WTC11 (cell line): ENCODE results near the gene TAS2R39. TPM values are rescaled to one million over a fixed set of nuclear protein-coding genes. Genes with fewer than 3 reads are reported as not detected.

Experiments
- ATAC-seq: fragments of 200-7000 bp; cut with Tn5 transposase; 2 replicates; pipeline ENCODE4 v1.10.0; 2021; ENCODE audit warnings: mild to moderate bottlenecking, moderate library complexity
- CTCF ChIA-PET: fragments of 300-600 bp; sonication (Branson Sonifier 250); formaldehyde crosslinking; loops from one replicate; lab custom pipeline; 2021; ENCODE audit warnings: antibody characterized with exemption; lab: Charles Lee
- POLR2A ChIA-PET: fragments of 350-600 bp; sonication (Branson Sonifier 250); formaldehyde crosslinking; loops from one replicate; lab custom pipeline; 2021; ENCODE audit warnings: antibody characterized with exemption; lab: Charles Lee
- DNase-seq: peaks from one replicate; pipeline ENCODE4 v3.0.0; 2021; ENCODE audit warnings: low spot score
- H3K27ac Mint-ChIP-seq: 2 replicates; pipeline ENCODE4 v1.8.0; 2021; ENCODE audit warnings: mixed read lengths
- H3K27me3 Mint-ChIP-seq: 2 replicates; pipeline ENCODE4 v1.8.0; 2021; ENCODE audit warnings: low read depth, mild to moderate bottlenecking, moderate library complexity, mixed read lengths
- H3K36me3 Mint-ChIP-seq: 2 replicates; pipeline ENCODE4 v1.8.0; 2021; ENCODE audit warnings: mixed read lengths
- H3K4me1 Mint-ChIP-seq: 2 replicates; pipeline ENCODE4 v1.8.0; 2022; ENCODE audit warnings: mixed read lengths
- H3K4me3 Mint-ChIP-seq: 2 replicates; pipeline ENCODE4 v1.8.0; 2021; ENCODE audit warnings: mild to moderate bottlenecking, moderate library complexity, mixed read lengths
- H3K9me3 Mint-ChIP-seq: 2 replicates; pipeline ENCODE4 v1.8.0; 2021; ENCODE audit warnings: mixed read lengths
- CBFB ChIP-seq: sonication (generic); formaldehyde crosslinking; IDR thresholded peaks from 2 replicates; pipeline ENCODE4 v1.8.1; 2022; ENCODE audit warnings: mild to moderate bottlenecking, low read depth, missing genetic modification reagents
- CREM ChIP-seq: sonication (generic); formaldehyde crosslinking; IDR thresholded peaks from 2 replicates; pipeline ENCODE4 v1.8.1; 2022; ENCODE audit warnings: mild to moderate bottlenecking, missing genetic modification reagents, moderate library complexity
- FOXJ3 ChIP-seq: sonication (generic); formaldehyde crosslinking; IDR thresholded peaks from 2 replicates; pipeline ENCODE4 v1.9.0; 2021; ENCODE audit warnings: missing genetic modification reagents, mild to moderate bottlenecking, borderline replicate concordance
- FOXP4 ChIP-seq: sonication (generic); formaldehyde crosslinking; IDR thresholded peaks from 2 replicates; pipeline ENCODE4 v1.8.0; 2022; ENCODE audit warnings: mild to moderate bottlenecking, missing genetic modification reagents
- GABPB1 ChIP-seq: sonication (generic); formaldehyde crosslinking; IDR thresholded peaks from 2 replicates; pipeline ENCODE4 v1.8.1; 2023; ENCODE audit warnings: mild to moderate bottlenecking, missing genetic modification reagents
- HMGA2 ChIP-seq: fragments of 250-450 bp; sonication (Bioruptor Pico); IDR thresholded peaks from 2 replicates; pipeline ENCODE4 v1.4.0; 2021; ENCODE audit warnings: mild to moderate bottlenecking, moderate library complexity
- MAX ChIP-seq: sonication (generic); formaldehyde crosslinking; IDR thresholded peaks from 2 replicates; pipeline ENCODE4 v1.8.0; 2022; ENCODE audit warnings: mild to moderate bottlenecking, missing genetic modification reagents
- MXD4 ChIP-seq: fragments of 250-450 bp; sonication (Bioruptor Pico); IDR thresholded peaks from 2 replicates; pipeline ENCODE4 v1.8.0; 2021; ENCODE audit warnings: mild to moderate bottlenecking, moderate library complexity, borderline replicate concordance
- MYBL2 ChIP-seq: sonication (generic); formaldehyde crosslinking; IDR thresholded peaks from 2 replicates; pipeline ENCODE4 v1.8.1; 2023; ENCODE audit warnings: mild to moderate bottlenecking, moderate library complexity, missing genetic modification reagents
- NFATC4 ChIP-seq: fragments of 250-450 bp; sonication (Bioruptor Pico); IDR thresholded peaks from 2 replicates; pipeline ENCODE4 v1.9.0; 2021; ENCODE audit warnings: mild to moderate bottlenecking
- RORB ChIP-seq: fragments of 250-450 bp; sonication (Bioruptor Pico); IDR thresholded peaks from 2 replicates; pipeline ENCODE4 v1.9.0; 2021; ENCODE audit warnings: mild to moderate bottlenecking
- SP1 ChIP-seq: sonication (generic); formaldehyde crosslinking; conservative IDR thresholded peaks from 2 replicates; pipeline ENCODE4 v1.8.1; 2022; ENCODE audit warnings: missing genetic modification reagents
- ZBTB43 ChIP-seq: sonication (generic); formaldehyde crosslinking; IDR thresholded peaks from 2 replicates; pipeline ENCODE4 v1.8.1; 2023; ENCODE audit warnings: mild to moderate bottlenecking, missing genetic modification reagents
- ZMAT4 ChIP-seq: fragments of 250-450 bp; sonication (Bioruptor Pico); IDR thresholded peaks from 2 replicates; pipeline ENCODE4 v1.9.0; 2021; ENCODE audit warnings: mild to moderate bottlenecking
- ZNF219 ChIP-seq: sonication (generic); formaldehyde crosslinking; IDR thresholded peaks from 2 replicates; pipeline ENCODE4 v1.8.0; 2023; ENCODE audit warnings: missing genetic modification reagents, mild to moderate bottlenecking, borderline replicate concordance
- ZNF317 ChIP-seq: sonication (generic); formaldehyde crosslinking; IDR thresholded peaks from 2 replicates; pipeline ENCODE4 v1.8.1; 2023; ENCODE audit warnings: low read depth, mild to moderate bottlenecking, moderate library complexity, missing genetic modification reagents, borderline replicate concordance
- total RNA-seq: library from RNA; stranded (reverse); gene quantifications from 3 replicates; pipeline ENCODE4 v1.2.3, GENCODE V29; 2021
- TF ChIP-seq, protein P1 (sequence below): fragments of 250-450 bp; sonication (Bioruptor Pico); IDR thresholded peaks from 2 replicates; pipeline ENCODE4 v1.9.0; 2021; ENCODE audit warnings: mild to moderate bottlenecking, borderline replicate concordance
- TF ChIP-seq, protein P2 (sequence below): fragments of 250-450 bp; sonication (Bioruptor Pico); IDR thresholded peaks from 2 replicates; pipeline ENCODE4 v1.9.0; 2021; ENCODE audit warnings: moderate library complexity, mild to moderate bottlenecking, inconsistent platforms, borderline replicate concordance
- TF ChIP-seq, protein P3 (sequence below): sonication (generic); formaldehyde crosslinking; IDR thresholded peaks from 2 replicates; pipeline ENCODE4 v1.8.1; 2023; ENCODE audit warnings: mild to moderate bottlenecking, moderate library complexity, missing genetic modification reagents
- TF ChIP-seq, protein P4 (sequence below): sonication (generic); formaldehyde crosslinking; IDR thresholded peaks from 2 replicates; pipeline ENCODE4 v1.8.0; 2023; ENCODE audit warnings: missing genetic modification reagents

The TAS2R39 gene
- total RNA-seq, 1 experiment from 2014 or later: not detected

DNA sequence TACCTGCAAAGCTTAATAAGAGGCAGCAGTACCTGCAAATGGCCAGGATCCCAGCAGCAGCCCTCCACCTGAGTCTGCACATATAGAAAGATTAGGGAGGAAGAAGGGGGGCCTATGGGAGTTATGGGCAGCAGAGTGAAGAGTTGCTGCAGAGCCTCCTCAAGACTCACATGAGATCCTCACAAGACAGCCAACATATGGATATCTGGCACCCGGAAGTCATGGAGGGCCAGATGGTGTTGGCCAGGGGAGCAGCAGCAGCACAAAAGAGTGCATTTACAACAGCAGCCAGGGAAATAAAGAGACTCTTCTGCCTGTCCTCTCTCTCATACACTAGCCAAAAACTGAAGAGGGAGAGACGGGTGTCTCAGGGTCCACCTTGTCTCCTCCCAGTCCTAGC is 34.6 kb downstream of the TAS2R39 start (continued):
- TF ChIP-seq FOXP4 (CRISPR knock-in tag): no peak

GRCh38 chr7:143221286-143221685 is 38.1 kb downstream of the TAS2R39 start:
- Mint-ChIP-seq H3K27me3 (no peaks in the 10 kb centered on the region), H3K27ac (no peak overlapping the region), H3K4me1 (0 out of 2 replicates have a peak, but pooled peaks cover 3% of the 10 kb centered on the region), H3K36me3 (no peaks in the 10 kb centered on the region), H3K4me3 (no peak overlapping the region), H3K9me3 (no peaks in the 10 kb centered on the region)
- TF ChIP-seq CREM (CRISPR knock-in tag): no peak
- TF ChIP-seq, protein P1, sequence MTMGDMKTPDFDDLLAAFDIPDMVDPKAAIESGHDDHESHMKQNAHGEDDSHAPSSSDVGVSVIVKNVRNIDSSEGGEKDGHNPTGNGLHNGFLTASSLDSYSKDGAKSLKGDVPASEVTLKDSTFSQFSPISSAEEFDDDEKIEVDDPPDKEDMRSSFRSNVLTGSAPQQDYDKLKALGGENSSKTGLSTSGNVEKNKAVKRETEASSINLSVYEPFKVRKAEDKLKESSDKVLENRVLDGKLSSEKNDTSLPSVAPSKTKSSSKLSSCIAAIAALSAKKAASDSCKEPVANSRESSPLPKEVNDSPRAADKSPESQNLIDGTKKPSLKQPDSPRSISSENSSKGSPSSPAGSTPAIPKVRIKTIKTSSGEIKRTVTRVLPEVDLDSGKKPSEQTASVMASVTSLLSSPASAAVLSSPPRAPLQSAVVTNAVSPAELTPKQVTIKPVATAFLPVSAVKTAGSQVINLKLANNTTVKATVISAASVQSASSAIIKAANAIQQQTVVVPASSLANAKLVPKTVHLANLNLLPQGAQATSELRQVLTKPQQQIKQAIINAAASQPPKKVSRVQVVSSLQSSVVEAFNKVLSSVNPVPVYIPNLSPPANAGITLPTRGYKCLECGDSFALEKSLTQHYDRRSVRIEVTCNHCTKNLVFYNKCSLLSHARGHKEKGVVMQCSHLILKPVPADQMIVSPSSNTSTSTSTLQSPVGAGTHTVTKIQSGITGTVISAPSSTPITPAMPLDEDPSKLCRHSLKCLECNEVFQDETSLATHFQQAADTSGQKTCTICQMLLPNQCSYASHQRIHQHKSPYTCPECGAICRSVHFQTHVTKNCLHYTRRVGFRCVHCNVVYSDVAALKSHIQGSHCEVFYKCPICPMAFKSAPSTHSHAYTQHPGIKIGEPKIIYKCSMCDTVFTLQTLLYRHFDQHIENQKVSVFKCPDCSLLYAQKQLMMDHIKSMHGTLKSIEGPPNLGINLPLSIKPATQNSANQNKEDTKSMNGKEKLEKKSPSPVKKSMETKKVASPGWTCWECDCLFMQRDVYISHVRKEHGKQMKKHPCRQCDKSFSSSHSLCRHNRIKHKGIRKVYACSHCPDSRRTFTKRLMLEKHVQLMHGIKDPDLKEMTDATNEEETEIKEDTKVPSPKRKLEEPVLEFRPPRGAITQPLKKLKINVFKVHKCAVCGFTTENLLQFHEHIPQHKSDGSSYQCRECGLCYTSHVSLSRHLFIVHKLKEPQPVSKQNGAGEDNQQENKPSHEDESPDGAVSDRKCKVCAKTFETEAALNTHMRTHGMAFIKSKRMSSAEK: no peak
- TF ChIP-seq SP1 (CRISPR knock-in tag): no peak
- no peak for TF ChIP-seq GABPB1 (CRISPR knock-in tag)
- no peak for TF ChIP-seq ZMAT4 (CRISPR knock-in tag)
- no peak for TF ChIP-seq NFATC4 (CRISPR knock-in tag)
- TF ChIP-seq, protein P2, sequence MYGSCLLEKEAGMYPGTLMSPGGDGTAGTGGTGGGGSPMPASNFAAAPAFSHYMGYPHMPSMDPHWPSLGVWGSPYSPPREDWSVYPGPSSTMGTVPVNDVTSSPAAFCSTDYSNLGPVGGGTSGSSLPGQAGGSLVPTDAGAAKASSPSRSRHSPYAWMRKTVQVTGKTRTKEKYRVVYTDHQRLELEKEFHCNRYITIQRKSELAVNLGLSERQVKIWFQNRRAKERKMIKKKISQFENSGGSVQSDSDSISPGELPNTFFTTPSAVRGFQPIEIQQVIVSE (CRISPR knock-in tag): no peak
- TF ChIP-seq RORB (CRISPR knock-in tag): no peak
- TF ChIP-seq ZBTB43: no peak
- TF ChIP-seq HMGA2 (CRISPR knock-in tag): no peak
- no peak for TF ChIP-seq MXD4 (CRISPR knock-in tag)
- TF ChIP-seq, protein P3, sequence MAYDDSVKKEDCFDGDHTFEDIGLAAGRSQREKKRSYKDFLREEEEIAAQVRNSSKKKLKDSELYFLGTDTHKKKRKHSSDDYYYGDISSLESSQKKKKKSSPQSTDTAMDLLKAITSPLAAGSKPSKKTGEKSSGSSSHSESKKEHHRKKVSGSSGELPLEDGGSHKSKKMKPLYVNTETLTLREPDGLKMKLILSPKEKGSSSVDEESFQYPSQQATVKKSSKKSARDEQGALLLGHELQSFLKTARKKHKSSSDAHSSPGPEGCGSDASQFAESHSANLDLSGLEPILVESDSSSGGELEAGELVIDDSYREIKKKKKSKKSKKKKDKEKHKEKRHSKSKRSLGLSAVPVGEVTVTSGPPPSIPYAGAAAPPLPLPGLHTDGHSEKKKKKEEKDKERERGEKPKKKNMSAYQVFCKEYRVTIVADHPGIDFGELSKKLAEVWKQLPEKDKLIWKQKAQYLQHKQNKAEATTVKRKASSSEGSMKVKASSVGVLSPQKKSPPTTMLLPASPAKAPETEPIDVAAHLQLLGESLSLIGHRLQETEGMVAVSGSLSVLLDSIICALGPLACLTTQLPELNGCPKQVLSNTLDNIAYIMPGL (CRISPR knock-in tag): no peak
- no peak for TF ChIP-seq ZNF219 (CRISPR knock-in tag)
- TF ChIP-seq FOXJ3: no peak
- no peak for TF ChIP-seq CBFB (CRISPR knock-in tag)
- TF ChIP-seq, protein P4, sequence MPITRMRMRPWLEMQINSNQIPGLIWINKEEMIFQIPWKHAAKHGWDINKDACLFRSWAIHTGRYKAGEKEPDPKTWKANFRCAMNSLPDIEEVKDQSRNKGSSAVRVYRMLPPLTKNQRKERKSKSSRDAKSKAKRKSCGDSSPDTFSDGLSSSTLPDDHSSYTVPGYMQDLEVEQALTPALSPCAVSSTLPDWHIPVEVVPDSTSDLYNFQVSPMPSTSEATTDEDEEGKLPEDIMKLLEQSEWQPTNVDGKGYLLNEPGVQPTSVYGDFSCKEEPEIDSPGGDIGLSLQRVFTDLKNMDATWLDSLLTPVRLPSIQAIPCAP (CRISPR knock-in tag): no peak
- TF ChIP-seq ZNF317 (CRISPR knock-in tag): no peak
- no peak for TF ChIP-seq MAX
- TF ChIP-seq MYBL2: no peak
- DNase-seq (no peak), ATAC-seq (no peak)
- ChIA-PET CTCF (interaction anchor here (1.0 kb wide), 1 partner anchor 212 kb away, joined by 3 read pairs; no protein-coding TSS in a partner anchor), POLR2A (no interaction called here)
